Stimulated activated CD4-positive, alpha-beta T cell treated with anti-CD3 and anti-CD28 coated beads, Interleukin-15, amount 100 ng/mL, for 1 hour (primary cell): ENCODE results near the gene GFRA1.

Experiments
- DNase-seq, 2 donors: peaks; one replicate each; pipeline ENCODE4 v3.0.0-alpha.2; 2020; ENCODE audit warnings: low read depth in 1 of 2, low spot score in 1 of 2

Gene GFRA1

DNA sequence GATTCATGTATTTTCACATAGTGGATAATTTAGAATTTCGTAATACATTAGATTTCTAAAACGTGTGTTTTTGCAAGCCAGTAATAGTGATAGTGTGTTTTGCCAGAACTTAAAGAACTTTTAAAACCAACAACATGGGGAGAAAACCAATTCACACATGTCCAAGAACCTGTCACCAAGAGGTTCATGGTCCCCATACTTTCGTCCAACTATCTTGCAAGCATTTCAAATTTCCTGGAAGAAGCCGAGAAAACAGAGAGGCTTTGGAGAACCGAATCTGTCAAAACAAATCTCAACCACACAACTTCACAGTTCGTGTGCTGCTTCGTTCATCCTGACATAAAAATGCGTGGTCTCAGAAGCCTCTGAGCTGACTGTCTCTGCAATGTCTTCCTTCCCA is 31.9 kb downstream of the GFRA1 start:
- DNase-seq = no peak

DNA sequence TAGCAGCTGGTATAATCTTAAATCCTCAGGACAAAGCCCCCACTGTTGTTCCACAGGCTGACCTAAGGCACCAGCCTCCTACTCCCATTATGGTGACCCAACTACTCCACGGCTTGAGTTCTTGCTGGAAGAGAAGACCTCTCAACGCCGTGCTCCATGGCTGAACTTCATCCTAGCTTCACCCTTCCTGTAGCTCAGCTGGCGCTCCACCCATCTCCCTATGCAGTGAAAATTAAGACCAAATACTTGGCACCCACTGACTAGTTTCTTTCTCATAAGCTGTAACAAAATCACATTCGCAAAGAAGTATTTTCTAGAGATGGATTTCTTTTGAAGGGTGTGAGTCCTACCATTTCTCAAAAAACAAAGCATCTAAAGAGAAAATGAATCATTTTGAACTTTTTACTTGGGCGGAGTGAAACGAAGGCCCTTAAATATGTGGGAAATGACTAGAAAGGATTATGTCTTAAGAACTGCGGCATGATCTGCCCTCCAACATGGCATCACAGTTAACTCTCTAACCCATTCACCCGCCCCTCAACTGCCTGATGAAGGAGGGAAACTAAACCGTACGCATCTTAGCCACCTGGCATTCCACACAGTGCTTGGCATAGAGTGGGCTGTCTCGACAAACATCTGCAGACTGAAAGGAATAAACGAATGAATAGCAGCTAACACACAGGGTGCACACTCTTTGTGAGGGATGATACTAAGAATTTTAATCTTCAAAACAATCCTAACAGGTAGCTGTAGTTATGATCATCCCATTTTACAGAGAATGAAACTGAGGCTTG is 32.7 kb downstream of the GFRA1 start:
- no peak for DNase-seq

- DNase-seq = no peak
These were observed 33.8 kb downstream of the GFRA1 start for GRCh38 chr10:116239229-116239628.

GRCh38 chr10:116237970-116238369 is 35.0 kb downstream of the GFRA1 start:
- no peak for DNase-seq

- DNase-seq = no peak
These were observed 35.7 kb downstream of the GFRA1 start for GRCh38 chr10:116237260-116237659.

GRCh38 chr10:116233230-116233629 is 39.8 kb downstream of the GFRA1 start:
- no peak for DNase-seq

DNA sequence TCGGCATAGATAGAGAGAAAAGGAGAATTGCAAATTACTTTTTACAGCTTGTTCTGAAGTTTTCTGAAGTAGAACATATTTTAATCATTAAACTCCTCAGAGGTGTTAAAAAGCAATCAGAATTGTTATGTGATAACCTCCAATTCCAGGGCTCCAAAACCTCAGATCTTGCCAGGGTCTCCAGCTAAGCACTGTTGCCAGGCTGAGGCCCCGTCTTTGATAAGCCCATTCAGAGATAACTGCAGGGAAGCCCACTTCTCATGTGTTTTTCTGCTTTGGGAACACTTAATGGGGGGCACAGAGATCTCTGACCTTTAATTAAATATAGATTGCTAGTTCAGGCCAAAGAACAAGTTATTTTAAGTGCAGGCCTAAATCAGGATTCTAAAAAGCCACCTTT is 40.4 kb downstream of the GFRA1 start:
- DNase-seq = no peak

- no peak for DNase-seq
These were observed 46.2 kb downstream of the GFRA1 start for GRCh38 chr10:116226766-116227165.

- DNase-seq = no peak
These were observed 47.0 kb downstream of the GFRA1 start for GRCh38 chr10:116226053-116226452.

GRCh38 chr10:116223289-116223688 is 49.7 kb downstream of the GFRA1 start:
- DNase-seq = no peak

- DNase-seq = no peak
These were observed 52.0 kb downstream of the GFRA1 start for GRCh38 chr10:116221053-116221452.

DNA sequence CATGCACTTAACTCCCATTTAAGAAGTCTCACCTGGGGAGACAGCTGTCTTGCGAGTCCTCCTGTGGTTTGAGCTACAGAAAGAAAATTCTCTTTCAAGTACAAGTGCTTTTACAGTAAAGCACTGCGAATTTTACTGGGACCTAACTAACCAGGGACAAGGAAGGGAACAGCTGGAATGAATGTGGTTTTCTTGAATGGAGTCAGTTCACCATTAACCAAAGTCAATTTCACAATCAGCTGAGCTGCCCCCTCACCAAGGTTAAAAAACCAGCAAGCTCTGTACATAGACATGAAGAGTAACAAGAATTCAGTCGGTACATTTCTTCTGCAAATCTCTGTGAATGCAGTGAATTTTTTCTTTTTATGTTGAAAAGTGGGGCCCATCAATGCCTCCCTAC is 56.3 kb downstream of the GFRA1 start:
- DNase-seq = no peak

- DNase-seq = no peak
These were observed 57.4 kb downstream of the GFRA1 start for GRCh38 chr10:116215651-116216050.

GRCh38 chr10:116211682-116212081 is 61.3 kb downstream of the GFRA1 start:
- DNase-seq = no peak

DNA sequence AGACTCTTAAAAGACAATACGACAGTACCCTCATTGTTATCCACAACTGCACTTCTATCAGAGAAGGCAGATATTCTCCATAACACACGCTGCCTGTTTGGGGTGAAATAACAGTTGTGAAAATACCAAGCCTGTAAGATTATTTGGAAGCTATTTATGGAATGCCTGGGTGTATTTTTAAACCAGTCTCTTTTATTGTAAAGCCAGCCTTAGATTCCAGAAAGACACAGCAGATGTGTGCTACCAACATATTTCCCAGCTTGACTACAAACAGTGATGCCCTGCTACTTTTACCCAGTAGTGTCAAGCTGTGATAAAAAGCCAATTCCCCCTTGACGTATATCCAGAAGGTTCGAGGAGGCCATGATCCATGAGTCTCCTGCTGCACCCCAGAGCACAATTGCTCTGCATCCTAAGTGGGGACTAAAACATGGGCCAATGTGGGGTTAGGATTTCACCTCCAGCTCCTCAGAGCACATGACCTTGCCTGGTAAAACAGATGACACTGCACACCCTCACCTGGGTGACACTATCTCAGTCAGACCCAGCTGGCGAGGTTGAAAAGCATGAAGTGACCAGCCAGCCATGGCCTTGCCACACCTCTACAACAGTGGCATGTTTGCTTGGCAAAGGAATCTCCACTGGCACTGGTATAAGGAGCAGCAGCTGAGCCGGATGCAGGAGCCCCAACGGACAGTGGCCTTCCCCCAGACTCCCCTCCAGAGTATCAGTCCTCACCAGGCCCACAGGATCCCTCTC is 62.2 kb downstream of the GFRA1 start:
- no peak for DNase-seq

DNA sequence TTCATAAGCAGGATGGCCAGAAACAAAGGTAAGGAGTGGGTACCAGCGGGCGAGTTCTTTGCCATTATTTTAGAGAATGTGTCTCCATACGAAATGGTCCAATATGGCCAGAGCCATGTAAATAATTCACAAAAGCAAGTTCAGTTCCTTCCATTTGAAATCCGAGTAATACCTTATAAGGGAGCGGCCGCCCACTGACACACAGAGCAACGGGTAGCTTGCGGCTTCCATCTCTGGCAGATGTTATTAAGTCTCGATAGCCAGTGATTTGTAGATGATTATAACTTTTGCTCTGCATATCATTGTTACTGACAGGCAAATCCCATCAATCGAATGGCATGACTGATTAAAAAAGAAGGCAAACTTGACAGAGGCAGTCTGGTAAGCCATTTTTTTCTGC is 63.2 kb downstream of the GFRA1 start:
- DNase-seq = no peak

- DNase-seq = no peak
These were observed 63.9 kb downstream of the GFRA1 start for GRCh38 chr10:116208956-116209567.

GRCh38 chr10:116207690-116208089 is 65.3 kb downstream of the GFRA1 start:
- no peak for DNase-seq

DNA sequence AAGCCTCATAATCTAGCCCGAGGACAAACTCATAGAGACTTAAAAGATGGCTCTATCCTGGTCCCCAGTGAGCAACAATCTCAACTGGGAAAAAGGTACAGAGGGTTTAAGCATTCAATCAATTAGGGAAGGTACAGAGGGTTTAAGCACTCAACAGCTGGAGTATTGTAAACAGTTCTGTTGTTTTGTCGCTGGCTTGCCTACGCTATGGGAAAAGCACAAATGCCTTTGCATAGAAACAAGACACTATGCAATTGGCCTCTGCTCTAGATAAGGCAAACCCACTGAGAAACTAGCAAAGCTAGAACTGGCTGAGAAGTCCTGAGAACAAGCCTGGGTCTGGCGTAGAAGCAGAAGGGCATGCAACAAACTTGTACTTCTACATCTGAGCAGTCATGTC is 69.3 kb downstream of the GFRA1 start:
- DNase-seq = no peak

DNA sequence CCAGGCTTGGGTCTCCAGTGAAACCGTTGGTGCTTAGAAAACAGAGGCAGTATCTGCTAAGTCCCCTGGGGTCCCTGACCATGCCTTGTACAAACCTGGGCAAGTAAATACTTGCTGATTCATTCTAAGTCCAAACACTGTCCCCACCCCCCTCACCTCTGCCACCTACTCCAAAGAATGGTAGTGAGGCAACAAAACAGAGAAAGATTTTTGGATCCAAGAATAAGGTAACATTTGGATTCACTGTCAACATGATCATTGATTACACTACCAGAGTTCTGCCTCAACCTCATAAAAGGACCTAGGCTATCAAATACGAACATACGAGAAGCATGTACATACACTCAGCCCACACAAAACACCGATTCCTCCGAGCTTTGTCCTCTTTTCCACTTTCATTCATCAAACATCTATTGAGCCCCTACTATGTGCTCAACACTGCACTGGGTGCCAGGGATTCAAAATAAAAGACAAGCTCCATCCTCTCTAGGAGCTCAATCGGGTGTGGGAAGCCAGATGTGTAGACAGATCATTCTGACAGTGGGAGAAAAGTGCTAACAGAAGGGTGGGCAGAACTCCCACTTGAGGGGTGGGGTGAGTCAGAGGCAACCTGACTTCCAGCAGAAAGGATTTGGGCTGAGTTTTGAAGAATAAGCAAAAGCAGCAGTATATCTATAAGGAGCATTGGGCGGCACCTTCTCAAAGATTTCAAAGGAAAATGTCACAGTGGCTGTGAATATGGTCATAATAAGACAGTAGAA is 71.2 kb downstream of the GFRA1 start:
- DNase-seq = no peak

GRCh38 chr10:116201011-116201410 is 72.0 kb downstream of the GFRA1 start:
- DNase-seq = no peak

DNA sequence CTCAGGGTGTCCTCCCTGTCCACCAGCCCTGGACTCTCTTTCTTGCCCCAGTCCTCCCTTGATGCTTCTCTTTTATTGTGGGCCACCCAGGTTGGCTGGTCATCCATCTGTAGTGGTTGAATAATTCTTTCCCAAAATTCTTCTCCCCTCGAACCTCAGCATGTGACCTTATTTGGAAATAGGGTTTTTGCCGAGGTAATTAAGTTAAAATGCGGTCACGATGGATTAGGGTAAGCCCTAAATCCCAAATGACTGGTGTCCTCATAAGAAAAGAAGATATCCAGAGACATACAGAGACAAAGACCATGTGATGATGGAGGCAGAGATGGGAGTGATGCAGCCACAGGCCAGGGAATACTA is 74.3 kb downstream of the GFRA1 start:
- no peak for DNase-seq
